Esophagus squamous epithelium (tissue), 5 donors: ENCODE results near the gene P4HA2. TPM values are rescaled to one million over a fixed set of nuclear protein-coding genes. Genes with fewer than 3 reads are reported as not detected.

Experiments used
- DNase-seq: peaks from one replicate; lab custom pipeline; 2025; lab: John Stamatoyannopoulos, UW
- H3K27ac ChIP-seq, 4 donors: fragments of 200-600 bp; sonication (generic); one replicate each; pipeline ENCODE4 v1.5.1; 2016 to 2019; ENCODE audit warnings: mild to moderate bottlenecking in 1 of 4
- H3K27me3 ChIP-seq, 4 donors: fragments of 200-600 bp; sonication (generic); 1 replicate in 3 of 4; 2 replicates in 1 of 4; pipeline versions ENCODE4 v1.5.1 to v1.6.0; 2017 to 2021; ENCODE audit warnings: antibody characterized with exemption in 1 of 4
- H3K36me3 ChIP-seq, 3 donors: fragments of 200-600 bp; sonication (generic); one replicate each; pipeline ENCODE4 v1.5.1; 2016 to 2019
- H3K4me1 ChIP-seq, 3 donors: fragments of 200-600 bp; sonication (generic); one replicate each; pipeline ENCODE4 v1.5.1; 2017 to 2019
- H3K4me3 ChIP-seq, 4 donors: fragments of 200-600 bp; sonication (generic); 1 replicate in 3 of 4; 2 replicates in 1 of 4; pipeline ENCODE4 v1.5.1; 2016 to 2019; ENCODE audit warnings: mild to moderate bottlenecking in 2 of 4, moderate library complexity in 1 of 4
- H3K9me3 ChIP-seq, 3 donors: fragments of 200-600 bp; sonication (generic); one replicate each; pipeline ENCODE4 v1.5.1; 2016 to 2019
- POLR2A ChIP-seq, 4 donors: fragments of 450-650 bp; IDR thresholded peaks; one replicate each; pipeline ENCODE4 v1.6.1; 2017; ENCODE audit warnings: antibody characterized with exemption in 4 of 4, mild to moderate bottlenecking in 4 of 4, moderate library complexity in 3 of 4
- WGBS, 2 donors: methylation state at CpG; one replicate each; pipeline ENCODE4 v1.1.5; 2018; 5-methylcytosine and 5-hydroxymethylcytosine counted together
- intact Hi-C: fragments of 100-400 bp; cut with DNase I; formaldehyde crosslinking; loops from one replicate; pipeline ENCODE4 v1.15.0; 2022
- total RNA-seq, 4 donors: library from RNA; depleted of rRNA; stranded (reverse); fragments of >200 nt; gene quantifications; one replicate each; pipeline ENCODE4 v1.1.0, GENCODE V29; 2016
- TF ChIP-seq, protein P1 (sequence below), 6 experiments: fragments of 450-650 bp in 4 of 6; fragments of 200-600 bp in 2 of 6; sonication (generic) in 2 of 6; IDR thresholded peaks; one replicate each; pipeline ENCODE4 v1.5.1; 2016 to 2019; ENCODE audit warnings: antibody characterized with exemption in 6 of 6, mild to moderate bottlenecking in 4 of 6, moderate library complexity in 4 of 6
- donor health status: DM: yes; HTN: yes; CAD: no.

P4HA2 gene
- total RNA-seq, 4 donors from 2014 or later, result 14.7 to 22.2 (median 16.7) TPM

DNA sequence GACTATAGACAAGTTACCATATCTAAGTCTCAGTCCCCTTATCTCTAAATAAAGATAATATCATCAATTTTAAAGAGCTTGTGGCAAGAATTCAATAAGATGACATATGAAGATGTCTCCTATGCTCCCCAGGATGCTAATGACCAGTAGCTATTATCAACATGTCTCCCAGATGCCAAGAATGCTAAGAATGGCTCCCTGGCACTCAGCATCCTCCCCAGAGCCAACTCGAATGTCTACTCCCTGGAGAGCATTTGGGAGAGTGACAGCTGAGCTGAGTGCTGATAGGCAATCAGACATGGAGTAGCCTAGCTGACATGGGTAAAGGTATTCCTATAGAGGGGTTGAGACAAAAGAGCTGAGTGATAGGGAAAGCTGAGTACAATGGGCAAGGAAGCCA, 15.9 kb downstream of the P4HA2 start:
- no peak for TF ChIP-seq POLR2A (IDR thresholded peaks at IDR 0.05)
- TF ChIP-seq, protein P1, sequence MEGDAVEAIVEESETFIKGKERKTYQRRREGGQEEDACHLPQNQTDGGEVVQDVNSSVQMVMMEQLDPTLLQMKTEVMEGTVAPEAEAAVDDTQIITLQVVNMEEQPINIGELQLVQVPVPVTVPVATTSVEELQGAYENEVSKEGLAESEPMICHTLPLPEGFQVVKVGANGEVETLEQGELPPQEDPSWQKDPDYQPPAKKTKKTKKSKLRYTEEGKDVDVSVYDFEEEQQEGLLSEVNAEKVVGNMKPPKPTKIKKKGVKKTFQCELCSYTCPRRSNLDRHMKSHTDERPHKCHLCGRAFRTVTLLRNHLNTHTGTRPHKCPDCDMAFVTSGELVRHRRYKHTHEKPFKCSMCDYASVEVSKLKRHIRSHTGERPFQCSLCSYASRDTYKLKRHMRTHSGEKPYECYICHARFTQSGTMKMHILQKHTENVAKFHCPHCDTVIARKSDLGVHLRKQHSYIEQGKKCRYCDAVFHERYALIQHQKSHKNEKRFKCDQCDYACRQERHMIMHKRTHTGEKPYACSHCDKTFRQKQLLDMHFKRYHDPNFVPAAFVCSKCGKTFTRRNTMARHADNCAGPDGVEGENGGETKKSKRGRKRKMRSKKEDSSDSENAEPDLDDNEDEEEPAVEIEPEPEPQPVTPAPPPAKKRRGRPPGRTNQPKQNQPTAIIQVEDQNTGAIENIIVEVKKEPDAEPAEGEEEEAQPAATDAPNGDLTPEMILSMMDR (IDR thresholded peaks at IDR 0.05), result no peak
- Histone ChIP-seq H3K27ac (no peak overlapping the region), H3K9me3 (no peaks in the 10 kb centered on the region), H3K4me1 (peaks cover 0 to 16% (median 15%) of the 10 kb centered on the region in 3 donors), H3K27me3 (no peaks in the 10 kb centered on the region), H3K4me3 (no peak overlapping the region), H3K36me3 (peaks cover 6 to 72% (median 6%) of the 10 kb centered on the region in 3 donors)
- 33 to 50% methylated on average over 1 of the region's 1 CpG for WGBS, 2 donors
- no peak for DNase-seq
- intact Hi-C loops, result no loop called here

- Histone ChIP-seq H3K36me3 (peaks cover 6 to 76% (median 6%) of the 10 kb centered on the region in 3 donors), H3K27me3 (no peaks in the 10 kb centered on the region), H3K9me3 (no peaks in the 10 kb centered on the region), H3K27ac (no peak overlapping the region), H3K4me1 (peaks cover 0 to 17% (median 15%) of the 10 kb centered on the region in 3 donors), H3K4me3 (no peak overlapping the region)
- WGBS, 2 donors, result 93 to 100% methylated on average over 1 of the region's 1 CpG
- DNase-seq, result no peak
- intact Hi-C loops, result no loop called here
- TF ChIP-seq, protein P1 (IDR thresholded peaks at IDR 0.05), result no peak
- TF ChIP-seq POLR2A (IDR thresholded peaks at IDR 0.05), result no peak
Observed at GRCh38 chr5:132210944-132211343, 16.7 kb downstream of the P4HA2 start.

DNA sequence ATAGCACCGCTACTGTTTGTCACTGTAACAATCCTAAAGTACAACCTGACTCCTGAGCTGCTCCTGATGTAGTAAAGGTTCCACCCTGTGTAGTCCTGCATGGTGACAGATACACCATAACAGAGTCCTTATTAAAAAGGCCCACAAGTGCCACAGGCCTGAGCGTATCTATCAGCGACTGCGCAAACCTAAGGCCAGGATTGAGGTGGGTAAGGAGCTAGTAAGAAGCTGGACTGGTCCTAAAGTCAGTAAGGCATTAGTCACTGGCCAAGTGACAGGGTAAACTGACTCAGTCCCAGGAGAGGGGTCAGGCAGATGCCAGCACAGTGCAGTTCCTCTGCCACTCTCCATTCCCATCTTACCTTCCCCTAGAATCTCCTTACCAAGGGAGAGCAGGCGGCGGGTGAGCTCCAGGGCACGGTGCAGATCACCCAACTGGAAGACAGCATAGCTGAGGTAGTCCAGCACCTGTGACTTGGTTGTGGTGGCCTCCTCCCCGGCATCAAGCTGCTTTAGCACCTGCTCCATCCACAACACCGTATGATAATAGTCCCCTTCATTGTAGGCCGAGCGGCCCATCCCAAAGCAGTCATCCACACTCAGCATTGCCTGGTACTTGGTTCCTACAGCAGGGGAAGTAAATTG, 17.6 kb downstream of the P4HA2 start:
- no peak for TF ChIP-seq POLR2A (IDR thresholded peaks at IDR 0.05)
- TF ChIP-seq, protein P1 (IDR thresholded peaks at IDR 0.05), result no peak
- Histone ChIP-seq H3K27me3 (no peaks in the 10 kb centered on the region), H3K27ac (no peak overlapping the region), H3K4me1 (peaks cover 0 to 18% (median 11%) of the 10 kb centered on the region in 3 donors), H3K4me3 (no peak overlapping the region), H3K36me3 (peaks cover 6 to 85% (median 6%) of the 10 kb centered on the region in 3 donors), H3K9me3 (no peaks in the 10 kb centered on the region)
- DNase-seq, result no peak
- WGBS, 2 donors, result 90 to 95% methylated on average over 5 to 8 of the region's 11 CpGs
- intact Hi-C loops, result no loop called here

- WGBS, 2 donors, result 72 to 74% methylated on average over 9 of the region's 9 CpGs
- no peak overlapping the region for H3K4me3 ChIP-seq
- peaks cover 0 to 11% (median 3%) of the 10 kb centered on the region in 3 donors for H3K4me1 ChIP-seq
- H3K27me3 ChIP-seq, result no peaks in the 10 kb centered on the region
- no peak overlapping the region for H3K27ac ChIP-seq
- peaks cover 6 to 93% (median 6%) of the 10 kb centered on the region in 3 donors for H3K36me3 ChIP-seq
- no peaks in the 10 kb centered on the region for H3K9me3 ChIP-seq
- DNase-seq, result no peak
- intact Hi-C loops, result no loop called here
- no peak for TF ChIP-seq POLR2A (IDR thresholded peaks at IDR 0.05)
- TF ChIP-seq, protein P1 (IDR thresholded peaks at IDR 0.05), result no peak
Observed at GRCh38 chr5:132209131-132209530, 18.5 kb downstream of the P4HA2 start.

- DNase-seq, result no peak
Observed at GRCh38 chr5:132207778-132208177, 19.9 kb downstream of the P4HA2 start.

More at GRCh38 chr5:132207778-132208177, 19.9 kb downstream of the P4HA2 start:
- no peak overlapping the region for H3K4me3 ChIP-seq
- H3K9me3 ChIP-seq, result no peaks in the 10 kb centered on the region
- peaks cover 4 to 93% (median 6%) of the 10 kb centered on the region in 3 donors for H3K36me3 ChIP-seq
- H3K4me1 ChIP-seq, result peaks cover 0 to 11% (median 3%) of the 10 kb centered on the region in 3 donors
- WGBS, 2 donors, result 80 to 100% methylated on average over 1 to 2 of the region's 5 CpGs
- H3K27me3 ChIP-seq, result no peaks in the 10 kb centered on the region
- intact Hi-C loops, result no loop called here
- TF ChIP-seq, protein P1 (IDR thresholded peaks at IDR 0.05), result no peak
- TF ChIP-seq POLR2A (IDR thresholded peaks at IDR 0.05), result no peak
- no peak overlapping the region for H3K27ac ChIP-seq
